ENCODE data around the gene PCBP3.

PCBP3 gene

GRCh38 chr21:45858180-45858579 is 214.7 kb downstream of the PCBP3 start:
- TF ChIP-seq POLR2A (IDR thresholded peaks at IDR 0.05; ENCODE audit: extremely low read depth, insufficient read length): no peak
- TF ChIP-seq CTCF (IDR thresholded peaks at IDR 0.05; ENCODE audit: low read depth, low read length): no peak
- TF ChIP-seq MAX (IDR thresholded peaks at IDR 0.05; ENCODE audit: low read depth, low read length): no peak
- no peak for TF ChIP-seq MYC (IDR thresholded peaks at IDR 0.05; ENCODE audit: low read depth, low read length)
- DNase-seq (ENCODE audit: low read depth): no peak

GRCh38 chr21:45859041-45859761 is 215.7 kb downstream of the PCBP3 start:
- no peak overlapping the region for H3K4me3 ChIP-seq (ENCODE audit: low read depth, low read length)
- no peak for DNase-seq (ENCODE audit: low read depth)
- no peak for TF ChIP-seq MAX (IDR thresholded peaks at IDR 0.05; ENCODE audit: low read depth, low read length)
- no peak for TF ChIP-seq MYC (IDR thresholded peaks at IDR 0.05; ENCODE audit: low read depth, low read length)
- TF ChIP-seq POLR2A (IDR thresholded peaks at IDR 0.05; ENCODE audit: extremely low read depth, insufficient read length): no peak
- no peak for TF ChIP-seq CTCF (IDR thresholded peaks at IDR 0.05; ENCODE audit: low read depth, low read length)

More at GRCh38 chr21:45858180-45858579, 214.7 kb downstream of the PCBP3 start:
- H3K4me3 ChIP-seq (ENCODE audit: low read depth, low read length): no peak overlapping the region

- no peak overlapping the region for H3K4me3 ChIP-seq (ENCODE audit: low read depth, low read length)
- no peak for DNase-seq (ENCODE audit: low read depth)
- TF ChIP-seq MAX (IDR thresholded peaks at IDR 0.05; ENCODE audit: low read depth, low read length): no peak
- TF ChIP-seq CTCF (IDR thresholded peaks at IDR 0.05; ENCODE audit: low read depth, low read length): no peak
- no peak for TF ChIP-seq POLR2A (IDR thresholded peaks at IDR 0.05; ENCODE audit: extremely low read depth, insufficient read length)
- no peak for TF ChIP-seq MYC (IDR thresholded peaks at IDR 0.05; ENCODE audit: low read depth, low read length)
Measured at GRCh38 chr21:45859762-45860357, 216.3 kb downstream of the PCBP3 start.

GRCh38 chr21:45860493-45861155 is 217.1 kb downstream of the PCBP3 start:
- no peak overlapping the region for H3K4me3 ChIP-seq (ENCODE audit: low read depth, low read length)
- TF ChIP-seq POLR2A (IDR thresholded peaks at IDR 0.05; ENCODE audit: extremely low read depth, insufficient read length) (no peak), MYC (IDR thresholded peaks at IDR 0.05; ENCODE audit: low read depth, low read length) (no peak), MAX (IDR thresholded peaks at IDR 0.05; ENCODE audit: low read depth, low read length) (no peak), CTCF (IDR thresholded peaks at IDR 0.05; ENCODE audit: low read depth, low read length) (no peak)
- no peak for DNase-seq (ENCODE audit: low read depth)

GRCh38 chr21:45861156-45861870 is 217.8 kb downstream of the PCBP3 start:
- no peak for TF ChIP-seq CTCF (IDR thresholded peaks at IDR 0.05; ENCODE audit: low read depth, low read length)
- no peak for TF ChIP-seq POLR2A (IDR thresholded peaks at IDR 0.05; ENCODE audit: extremely low read depth, insufficient read length)
- no peak for TF ChIP-seq MYC (IDR thresholded peaks at IDR 0.05; ENCODE audit: low read depth, low read length)
- no peak for TF ChIP-seq MAX (IDR thresholded peaks at IDR 0.05; ENCODE audit: low read depth, low read length)
- H3K4me3 ChIP-seq (ENCODE audit: low read depth, low read length): no peak overlapping the region
- no peak for DNase-seq (ENCODE audit: low read depth)
